Endodermal cell (in vitro differentiated cells): ENCODE results near the gene POLR3E. TPM values are rescaled to one million over a fixed set of nuclear protein-coding genes. Genes with fewer than 3 reads are reported as not detected.
A peak's percentile ranks its signal among the peaks of the same experiment; 100 is the strongest.

Source experiments
- DNase-seq: peaks from one replicate; pipeline ENCODE4 v3.0.0-alpha.2; 2017
- H3K27ac ChIP-seq: 2 replicates; pipeline ENCODE4 v1.5.1; 2013; ENCODE audit warnings: mild to moderate bottlenecking, low read depth, low read length, moderate library complexity
- H3K27me3 ChIP-seq: 2 replicates; pipeline ENCODE4 v1.6.1; 2013; ENCODE audit warnings: mild to moderate bottlenecking, low read length, moderate library complexity; ENCODE audit not compliant: insufficient read depth, control insufficient read depth, poor library complexity, severe bottlenecking
- H3K36me3 ChIP-seq: 2 replicates; pipeline ENCODE4 v1.7.0; 2013; ENCODE audit warnings: mild to moderate bottlenecking, low read length, moderate library complexity; ENCODE audit not compliant: control insufficient read depth, insufficient read depth
- H3K4me1 ChIP-seq: one replicate; pipeline ENCODE4 v1.7.0; 2013; ENCODE audit warnings: low read length; ENCODE audit not compliant: control insufficient read depth, insufficient read depth
- H3K4me3 ChIP-seq: 2 replicates; pipeline ENCODE4 v1.5.1; 2013; ENCODE audit warnings: mild to moderate bottlenecking, low read length, moderate library complexity
- H3K9ac ChIP-seq: 2 replicates; pipeline ENCODE4 v1.6.1; 2013; ENCODE audit warnings: mild to moderate bottlenecking, low read length, moderate library complexity; ENCODE audit not compliant: poor library complexity, severe bottlenecking; ENCODE audit errors: extremely low read depth
- H3K9me3 ChIP-seq: 2 replicates; pipeline ENCODE4 v1.6.1; 2013; ENCODE audit warnings: mild to moderate bottlenecking, low read length, moderate library complexity; ENCODE audit not compliant: control insufficient read depth
- H3K27ac Mint-ChIP-seq: 2 replicates; pipeline ENCODE4 v1.8.0; 2020; ENCODE audit warnings: mixed read lengths
- H3K27me3 Mint-ChIP-seq: 2 replicates; pipeline ENCODE4 v1.8.0; 2021; ENCODE audit warnings: mild to moderate bottlenecking, mixed read lengths; ENCODE audit not compliant: insufficient read depth
- H3K36me3 Mint-ChIP-seq: 2 replicates; pipeline ENCODE4 v1.8.0; 2020; ENCODE audit warnings: low read depth, mixed read lengths
- H3K4me1 Mint-ChIP-seq: 2 replicates; pipeline ENCODE4 v1.8.0; 2020; ENCODE audit warnings: mixed read lengths
- H3K4me3 Mint-ChIP-seq: 2 replicates; pipeline ENCODE4 v1.8.0; 2020; ENCODE audit warnings: mild to moderate bottlenecking, moderate library complexity, mixed read lengths
- H3K9me3 Mint-ChIP-seq: 2 replicates; pipeline ENCODE4 v1.8.0; 2020; ENCODE audit warnings: mild to moderate bottlenecking, mixed read lengths
- WGBS, 2 experiments: methylation state at CpG; one replicate each; pipeline versions ENCODE4 v1.1.5 to v1.1.7; 2013; ENCODE audit warnings: missing lambda C conversion rate in 2 of 2, mixed read lengths in 1 of 2; ENCODE audit not compliant: insufficient coverage in 1 of 2, insufficient read length in 1 of 2; 5-methylcytosine and 5-hydroxymethylcytosine counted together
- total RNA-seq, 2 donors: library from RNA; stranded (reverse); fragmentation: NEBNext Ultra II Directional in 1 of 2; extraction: Animal tissue kit (Norgen Biotek cat#: 25700) in 1 of 2; gene quantifications; 2 replicates in 1 of 2; 3 replicates in 1 of 2; pipeline ENCODE4 v1.2.1, GENCODE V29; 2021
- TF ChIP-seq, protein P1 (sequence below): fragments of 200-600 bp; sonication (generic); conservative IDR thresholded peaks from 2 replicates; pipeline ENCODE4 v1.5.0; 2021; ENCODE audit warnings: antibody characterized with exemption, mild to moderate bottlenecking

POLR3E gene
- total RNA-seq, 2 donors from 2014 or later, result 73.1 to 73.6 TPM

DNA sequence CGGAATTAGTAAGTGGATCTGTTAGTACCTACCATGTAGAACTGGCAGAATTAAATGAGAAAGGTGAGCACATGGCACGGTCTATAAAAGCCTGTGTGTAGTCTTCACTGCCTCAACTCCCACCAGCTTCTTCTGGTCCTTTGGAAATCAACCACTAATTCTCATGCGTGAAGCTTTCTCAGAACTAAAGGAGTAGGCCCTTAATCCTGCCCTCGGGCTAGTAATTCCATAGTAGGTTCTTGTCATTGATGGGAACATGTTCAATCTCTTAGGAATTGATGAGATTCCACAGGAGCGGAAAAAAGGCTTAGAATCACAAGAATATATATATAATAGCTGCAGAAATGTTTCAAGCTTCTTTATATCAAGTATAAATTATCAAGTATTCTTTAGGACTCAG is 55.5 kb downstream of the POLR3E start:
- 96 to 100% methylated on average over 1 to 4 of the region's 5 CpGs for WGBS, 2 experiments
- DNase-seq, result no peak
- H3K9ac ChIP-seq, result no peak overlapping the region
- H3K36me3 ChIP-seq, result peaks cover 62% of the 10 kb centered on the region
- H3K27ac ChIP-seq, result no peak overlapping the region
- no peaks in the 10 kb centered on the region for H3K27me3 ChIP-seq
- TF ChIP-seq, protein P1, sequence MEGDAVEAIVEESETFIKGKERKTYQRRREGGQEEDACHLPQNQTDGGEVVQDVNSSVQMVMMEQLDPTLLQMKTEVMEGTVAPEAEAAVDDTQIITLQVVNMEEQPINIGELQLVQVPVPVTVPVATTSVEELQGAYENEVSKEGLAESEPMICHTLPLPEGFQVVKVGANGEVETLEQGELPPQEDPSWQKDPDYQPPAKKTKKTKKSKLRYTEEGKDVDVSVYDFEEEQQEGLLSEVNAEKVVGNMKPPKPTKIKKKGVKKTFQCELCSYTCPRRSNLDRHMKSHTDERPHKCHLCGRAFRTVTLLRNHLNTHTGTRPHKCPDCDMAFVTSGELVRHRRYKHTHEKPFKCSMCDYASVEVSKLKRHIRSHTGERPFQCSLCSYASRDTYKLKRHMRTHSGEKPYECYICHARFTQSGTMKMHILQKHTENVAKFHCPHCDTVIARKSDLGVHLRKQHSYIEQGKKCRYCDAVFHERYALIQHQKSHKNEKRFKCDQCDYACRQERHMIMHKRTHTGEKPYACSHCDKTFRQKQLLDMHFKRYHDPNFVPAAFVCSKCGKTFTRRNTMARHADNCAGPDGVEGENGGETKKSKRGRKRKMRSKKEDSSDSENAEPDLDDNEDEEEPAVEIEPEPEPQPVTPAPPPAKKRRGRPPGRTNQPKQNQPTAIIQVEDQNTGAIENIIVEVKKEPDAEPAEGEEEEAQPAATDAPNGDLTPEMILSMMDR, result no peak
- H3K27me3 Mint-ChIP-seq, result no peaks in the 10 kb centered on the region
- H3K9me3 ChIP-seq, result peaks cover 6% of the 10 kb centered on the region
- peaks cover 20% of the 10 kb centered on the region for H3K4me1 Mint-ChIP-seq
- no peak overlapping the region for H3K4me3 Mint-ChIP-seq
- peaks cover 42% of the 10 kb centered on the region for H3K36me3 Mint-ChIP-seq
- H3K4me3 ChIP-seq, result no peak overlapping the region
- peaks cover 7% of the 10 kb centered on the region for H3K9me3 Mint-ChIP-seq
- H3K27ac Mint-ChIP-seq, result peak overlapping the region; percentile 48
- H3K4me1 ChIP-seq, result peaks cover 4% of the 10 kb centered on the region

DNA sequence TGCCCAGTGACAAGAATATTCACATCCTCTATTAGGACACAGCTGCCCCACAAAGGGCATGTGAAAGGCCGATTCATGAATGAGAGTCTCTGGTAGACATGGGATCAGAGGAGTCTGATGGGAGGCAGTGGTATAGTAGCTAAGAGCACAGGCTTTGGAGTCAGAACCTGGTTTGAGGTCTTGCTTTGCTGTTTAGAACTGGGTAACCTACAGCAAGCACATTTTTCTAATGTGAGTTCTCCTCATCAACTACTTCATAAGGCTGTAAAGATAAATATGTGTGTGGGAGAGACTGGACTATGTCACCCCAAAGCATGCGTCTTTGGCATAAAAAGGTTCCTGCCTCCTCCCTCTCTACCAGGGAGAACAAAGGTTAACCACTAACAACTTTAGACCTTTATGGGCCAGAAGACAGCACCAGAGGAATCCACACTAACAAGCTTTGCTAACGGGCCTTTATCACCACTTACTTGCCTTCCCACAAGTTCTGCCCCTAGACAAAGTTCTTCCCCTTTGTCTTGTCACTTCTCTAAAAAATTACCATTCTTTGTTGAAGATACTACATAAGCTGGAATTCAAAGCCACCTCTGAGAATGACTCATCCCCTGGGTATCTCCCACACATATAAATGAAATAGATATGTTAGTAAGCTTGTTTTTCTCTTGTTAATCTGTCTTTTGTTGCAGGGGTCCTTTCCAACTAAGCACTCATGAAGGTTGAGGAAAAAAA is 56.1 kb downstream of the POLR3E start:
- Mint-ChIP-seq H3K27me3 (no peaks in the 10 kb centered on the region), H3K27ac (peak overlapping the region; percentile 88), H3K4me1 (peaks cover 26% of the 10 kb centered on the region), H3K36me3 (peaks cover 39% of the 10 kb centered on the region), H3K4me3 (no peak overlapping the region), H3K9me3 (peaks cover 7% of the 10 kb centered on the region)
- H3K27me3 ChIP-seq, result no peaks in the 10 kb centered on the region
- peaks cover 6% of the 10 kb centered on the region for H3K9me3 ChIP-seq
- no peak overlapping the region for H3K4me3 ChIP-seq
- peaks cover 56% of the 10 kb centered on the region for H3K36me3 ChIP-seq
- no peak overlapping the region for H3K9ac ChIP-seq
- WGBS, 2 experiments, result 52 to 73% methylated on average over 2 to 3 of the region's 3 CpGs
- DNase-seq, result peak; percentile 54
- peaks cover 9% of the 10 kb centered on the region for H3K4me1 ChIP-seq
- H3K27ac ChIP-seq, result no peak overlapping the region
- TF ChIP-seq, protein P1, result no peak

DNA sequence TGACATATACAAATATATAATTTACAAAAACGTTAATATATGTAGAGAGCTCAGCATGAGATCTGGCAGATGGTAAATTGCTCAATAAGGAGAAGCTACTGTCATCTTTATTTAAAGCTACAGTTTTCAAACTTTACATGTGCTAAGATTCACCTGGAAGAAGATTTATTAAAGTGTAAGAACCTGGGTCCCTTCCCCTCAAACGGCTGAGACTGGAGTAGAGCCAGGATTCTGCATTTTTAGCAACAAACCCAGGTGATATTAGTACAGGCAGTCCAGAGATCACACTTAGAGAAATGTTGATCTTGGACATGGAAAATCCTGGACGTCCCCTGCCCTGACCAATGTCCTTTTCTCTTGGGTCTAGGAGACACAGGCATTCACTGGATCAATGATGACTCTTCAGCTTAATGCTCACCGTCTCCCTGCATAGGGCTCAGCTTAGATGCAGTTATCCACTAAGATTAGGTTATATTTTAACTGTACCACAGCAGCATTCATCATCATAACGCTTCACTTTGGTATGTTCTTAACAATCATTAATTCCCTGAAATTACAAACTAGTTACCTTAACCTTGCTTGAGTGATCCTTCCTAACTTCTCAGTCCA is 56.8 kb downstream of the POLR3E start:
- H3K9me3 ChIP-seq, result peaks cover 6% of the 10 kb centered on the region
- peaks cover 9% of the 10 kb centered on the region for H3K4me1 ChIP-seq
- peaks cover 50% of the 10 kb centered on the region for H3K36me3 ChIP-seq
- TF ChIP-seq, protein P1, result no peak
- no peaks in the 10 kb centered on the region for H3K27me3 ChIP-seq
- H3K4me3 Mint-ChIP-seq, result no peak overlapping the region
- no peak overlapping the region for H3K27ac ChIP-seq
- WGBS, 2 experiments, result 79 to 80% methylated on average over 4 of the region's 5 CpGs
- H3K4me1 Mint-ChIP-seq, result peaks cover 26% of the 10 kb centered on the region
- peaks cover 32% of the 10 kb centered on the region for H3K36me3 Mint-ChIP-seq
- no peak for DNase-seq
- H3K9me3 Mint-ChIP-seq, result peaks cover 7% of the 10 kb centered on the region
- no peak overlapping the region for H3K4me3 ChIP-seq
- H3K27ac Mint-ChIP-seq, result peak overlapping the region; percentile 88
- H3K27me3 Mint-ChIP-seq, result no peaks in the 10 kb centered on the region
- no peak overlapping the region for H3K9ac ChIP-seq
